ENCODE results near the gene FAM204A.

GRCh38 chr10:118330295-118331076 lies 11.6 kb downstream of the FAM204A start:
- TF ChIP-seq CTCF (IDR thresholded peaks at IDR 0.05) (no peak), POLR2A (IDR thresholded peaks at IDR 0.05) (no peak)

Data from adrenal gland (tissue), 5 donors.